Midbrain (tissue), 1 donor: ENCODE data around the gene COPG2.
"Not testable (repeated sequence)": the region's sequence is repeated elsewhere in the genome, so short reads cannot be mapped to it uniquely, and the experiment has no call there.

Source experiments
- DNase-seq: peaks from one replicate; lab custom pipeline; 2025; lab: John Stamatoyannopoulos, UW

The COPG2 gene

DNA sequence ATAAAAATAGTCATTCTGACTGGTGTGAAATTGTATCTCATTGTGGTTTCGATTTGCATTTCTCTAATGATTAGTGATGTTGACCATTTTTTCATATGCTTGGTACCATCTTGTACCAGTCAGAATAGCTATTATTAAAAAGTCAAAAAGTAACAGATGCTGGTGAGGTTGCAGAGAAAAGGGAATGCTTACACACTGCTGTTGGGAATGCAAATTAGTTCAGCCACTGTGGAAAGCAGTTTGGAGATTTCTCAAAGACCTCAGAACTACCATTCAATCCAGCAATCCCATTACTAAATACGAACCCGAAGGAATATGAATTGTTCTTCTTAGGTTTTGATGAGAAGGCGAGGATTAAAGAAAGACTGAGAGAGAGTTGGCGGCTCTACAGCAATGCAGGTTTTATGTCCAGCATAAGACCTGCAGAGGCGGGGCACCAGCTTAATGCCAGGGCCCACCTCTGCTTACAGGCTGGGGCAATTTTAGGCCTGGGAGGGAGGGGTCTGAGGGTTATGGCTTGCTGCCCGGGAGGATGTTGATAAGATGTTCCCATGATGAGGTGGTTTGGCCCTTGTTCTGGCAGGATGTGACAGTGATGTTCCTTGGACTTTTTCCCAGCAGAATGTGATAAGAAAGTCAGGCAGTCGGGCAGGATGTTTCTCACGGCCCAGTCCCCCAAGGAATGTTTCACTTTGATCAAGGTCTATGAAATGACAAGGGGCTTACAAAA is 102.2 kb downstream of the COPG2 start:
- DNase-seq = no peak

DNA sequence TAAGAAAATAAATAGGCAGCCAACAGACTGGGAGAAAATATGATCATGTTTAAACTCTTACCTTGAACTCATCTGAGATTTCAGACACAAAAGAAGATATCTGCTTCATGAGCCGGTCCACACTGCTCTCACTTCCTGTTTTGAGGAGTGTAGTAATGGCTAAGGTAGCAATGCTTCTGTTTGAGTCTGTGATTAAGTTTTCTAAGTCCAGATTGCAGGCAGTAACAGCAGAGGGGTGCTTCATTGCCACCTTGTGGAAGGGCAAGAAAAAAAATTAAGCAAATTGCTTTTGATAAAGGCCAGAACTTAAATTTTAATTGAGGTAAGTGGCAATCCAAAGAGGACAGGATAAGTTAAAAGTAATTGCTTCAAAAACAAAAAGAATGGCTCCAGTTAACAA is 107.6 kb downstream of the COPG2 start:
- DNase-seq = no peak

DNA sequence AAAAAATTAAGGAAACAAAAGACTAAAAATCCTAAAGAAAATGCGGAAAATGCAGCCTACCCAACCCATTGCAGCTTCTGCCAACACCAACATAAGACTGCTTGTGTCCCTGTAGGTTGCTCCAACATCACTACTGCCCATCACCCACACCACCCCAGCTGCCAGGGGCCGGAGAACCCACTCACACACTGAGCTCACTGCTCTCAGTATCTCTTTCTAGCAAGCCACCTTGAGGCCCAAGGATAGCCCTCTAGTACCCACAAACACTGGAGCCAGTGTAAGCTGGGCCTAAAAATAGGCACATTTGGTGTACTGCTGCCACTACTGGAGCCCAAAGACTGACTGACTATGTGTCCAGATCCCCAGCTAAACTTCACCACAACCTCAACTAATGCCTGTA is 109.4 kb downstream of the COPG2 start:
- DNase-seq = no peak

- no peak for DNase-seq
Measured at GRCh38 chr7:130554481-130554880, 114.1 kb downstream of the COPG2 start.

DNA sequence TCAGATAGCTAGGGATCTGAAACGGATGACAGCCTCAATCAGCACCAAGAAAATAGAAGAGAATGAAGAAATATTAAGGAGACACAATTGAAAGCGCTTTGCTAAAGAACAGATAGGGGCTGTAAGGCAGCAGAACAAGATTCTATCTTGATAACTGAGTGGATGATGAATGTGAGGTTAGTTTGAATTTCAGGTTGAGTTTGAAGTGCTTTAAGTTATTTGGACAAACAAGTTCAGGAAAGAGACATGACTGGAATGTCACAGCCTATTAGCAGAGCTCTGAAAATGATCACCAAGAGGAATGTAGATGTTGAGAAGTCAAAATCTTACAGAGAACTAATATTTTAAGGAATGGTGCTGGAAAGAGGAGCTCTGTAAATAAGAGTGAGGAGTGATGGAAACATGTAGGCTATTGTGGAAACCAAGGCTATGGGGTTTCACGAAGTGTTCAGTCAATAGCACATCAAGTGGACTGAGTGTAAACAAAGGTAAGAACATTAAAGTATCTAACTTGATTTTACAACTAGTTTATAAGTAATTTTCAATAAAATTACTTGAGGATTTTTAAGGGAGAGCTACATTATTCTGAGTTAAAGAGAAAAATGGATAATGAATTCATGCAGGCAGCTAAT is 115.0 kb downstream of the COPG2 start:
- DNase-seq = no peak

DNA sequence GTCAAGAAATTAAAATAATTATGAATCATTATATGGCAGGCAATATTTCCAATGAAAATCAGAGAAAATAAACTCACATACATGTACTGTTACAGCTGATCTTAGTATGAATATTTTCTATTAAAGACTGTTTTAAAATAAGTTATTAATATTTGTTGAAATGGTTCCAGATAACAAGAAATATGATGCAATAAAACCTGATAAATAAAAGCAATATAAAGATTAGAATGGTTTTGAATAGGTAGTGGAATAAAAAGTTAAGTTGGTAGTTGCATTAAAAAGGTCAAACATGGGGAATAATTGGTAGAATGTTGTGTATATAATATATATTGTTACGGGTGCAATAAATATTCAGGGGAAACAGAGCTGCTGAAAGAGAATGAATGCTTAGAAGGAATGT is 124.2 kb downstream of the COPG2 start:
- DNase-seq = no peak

GRCh38 chr7:130543487-130544010 is 125.0 kb downstream of the COPG2 start:
- DNase-seq = no peak

- DNase-seq = not testable (repeated sequence)
Measured at GRCh38 chr7:130542297-130542696, 126.3 kb downstream of the COPG2 start.

DNA sequence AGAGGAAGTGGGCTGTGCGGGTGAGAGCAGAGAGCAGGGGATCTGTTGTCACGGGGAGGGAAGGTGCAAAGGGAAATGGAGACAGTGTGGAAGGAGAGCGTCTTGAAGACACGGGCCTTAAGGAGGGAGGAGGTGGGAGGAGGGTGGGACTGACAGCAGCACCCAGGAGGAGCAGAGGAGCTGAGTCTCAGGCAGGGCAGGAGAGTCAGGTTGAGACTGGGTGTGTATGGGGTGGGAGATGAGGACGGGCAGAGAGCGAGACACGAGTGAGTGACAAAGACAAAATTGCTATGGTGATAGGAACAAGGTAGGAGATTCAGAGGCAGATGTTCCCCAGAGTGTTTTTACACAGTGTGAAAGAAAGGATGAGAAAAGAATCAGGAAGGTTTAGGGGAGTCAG is 127.3 kb downstream of the COPG2 start:
- not testable (repeated sequence) for DNase-seq

DNA sequence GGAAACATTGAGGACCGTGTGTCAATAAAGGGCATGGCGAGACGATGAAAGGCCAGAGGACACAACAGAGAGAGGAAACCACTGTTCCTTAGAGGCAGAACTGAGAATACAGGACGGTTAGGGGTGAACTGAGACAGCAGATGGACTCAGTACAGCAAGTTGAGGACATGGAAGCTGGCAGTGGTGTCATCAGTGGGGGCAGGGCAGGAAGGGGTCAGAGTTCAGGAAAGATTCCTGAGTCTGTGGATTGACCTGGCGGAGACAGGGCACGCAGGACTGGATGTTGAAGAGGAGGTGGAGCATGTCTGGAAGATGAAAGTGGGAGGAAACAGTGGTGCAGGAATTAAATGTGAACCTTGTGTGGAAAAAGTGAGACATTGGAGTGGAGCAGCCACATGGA is 130.7 kb downstream of the COPG2 start:
- not testable (repeated sequence) for DNase-seq

DNA sequence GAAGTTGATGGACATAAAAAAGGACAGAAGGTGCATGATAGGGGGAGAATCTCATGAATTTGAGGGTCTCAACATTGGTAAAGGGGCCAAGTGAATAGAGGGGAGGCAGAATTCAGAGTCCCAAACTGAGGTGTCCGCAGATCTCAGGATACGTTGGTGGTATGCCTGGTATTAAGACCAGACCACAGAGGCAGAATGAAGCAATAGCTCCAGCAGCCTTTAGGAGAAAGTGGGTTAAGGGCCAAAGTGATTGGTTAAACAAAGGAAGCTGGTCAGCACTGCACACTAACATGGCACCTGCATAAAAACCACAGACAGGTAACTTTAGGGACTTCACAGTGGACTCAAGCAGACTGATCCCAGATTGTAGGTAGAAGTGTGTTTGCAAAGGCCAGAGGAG is 139.1 kb downstream of the COPG2 start:
- no peak for DNase-seq

DNA sequence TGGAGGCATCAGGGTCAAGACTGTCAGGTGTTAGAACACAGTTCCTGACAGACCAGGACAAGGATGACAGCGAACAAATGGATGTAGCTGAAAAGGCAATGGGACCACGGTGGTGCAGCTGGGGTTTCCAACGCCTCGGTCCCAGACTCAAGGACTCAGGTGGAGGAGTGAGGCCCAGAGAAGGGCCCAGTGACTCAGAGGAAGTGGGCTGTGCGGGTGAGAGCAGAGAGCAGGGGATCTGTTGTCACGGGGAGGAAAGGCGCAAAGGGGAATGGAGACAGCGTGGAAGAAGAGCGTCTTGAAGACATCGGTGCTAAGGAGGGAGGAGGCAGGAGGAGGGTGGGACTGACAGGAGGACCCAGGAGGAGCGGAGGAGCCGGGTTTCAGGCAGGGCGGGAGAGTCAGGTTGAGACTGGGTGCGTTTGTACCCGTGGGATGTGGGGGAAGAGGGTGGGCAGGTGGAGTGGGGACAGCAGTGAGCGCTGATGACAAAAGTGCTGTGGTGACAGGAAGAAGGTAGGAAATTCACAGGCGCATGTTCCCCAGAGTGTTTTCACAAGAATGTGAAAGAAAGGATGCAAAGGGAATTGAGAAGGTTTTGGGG is 140.7 kb downstream of the COPG2 start:
- not testable (repeated sequence) for DNase-seq

DNA sequence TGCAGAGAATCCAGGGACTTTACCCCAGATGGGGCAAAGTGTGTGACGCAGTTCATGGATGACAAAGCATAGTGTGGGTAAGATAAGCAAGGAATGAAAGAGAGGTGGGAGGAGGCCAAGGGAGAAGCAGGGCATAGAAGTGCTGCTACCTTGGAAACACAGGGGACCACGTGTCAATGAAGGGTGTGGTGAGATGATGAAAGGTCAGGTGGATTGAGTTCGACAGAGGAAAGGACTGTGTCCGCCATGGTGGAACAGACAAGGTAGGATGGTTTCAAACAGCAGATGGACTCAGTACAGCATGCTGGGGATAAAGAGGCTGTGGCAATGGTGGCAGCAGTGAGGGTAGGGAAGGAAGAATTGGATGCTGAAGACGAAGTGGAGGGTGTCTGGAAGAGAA is 143.9 kb downstream of the COPG2 start:
- no peak for DNase-seq

DNA sequence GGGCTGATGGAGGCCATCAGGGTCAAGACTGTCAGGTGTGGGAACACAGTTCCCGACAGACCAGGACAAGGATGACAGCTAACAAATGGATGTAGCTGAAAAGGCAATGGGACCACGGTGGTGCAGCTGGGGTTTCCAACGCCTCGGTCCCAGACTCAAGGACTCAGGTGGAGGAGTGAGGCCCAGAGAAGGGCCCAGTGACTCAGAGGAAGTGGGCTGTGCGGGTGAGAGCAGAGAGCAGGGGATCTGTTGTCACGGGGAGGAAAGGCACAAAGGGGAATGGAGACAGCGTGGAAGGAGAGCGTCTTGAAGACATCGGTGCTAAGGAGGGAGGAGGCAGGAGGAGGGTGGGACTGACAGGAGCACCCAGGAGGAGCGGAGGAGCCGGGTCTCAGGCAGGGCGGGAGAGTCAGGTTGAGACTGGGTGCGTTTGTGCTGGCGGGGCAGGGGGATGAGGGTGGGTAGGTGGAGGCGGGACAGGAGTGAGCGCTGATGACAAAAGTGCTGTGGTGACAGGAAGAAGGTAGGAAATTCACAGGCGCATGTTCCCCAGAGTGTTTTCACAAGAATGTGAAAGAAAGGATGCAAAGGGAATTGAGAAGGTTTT is 144.9 kb downstream of the COPG2 start:
- DNase-seq = not testable (repeated sequence)

- DNase-seq = no peak
Measured at GRCh38 chr7:130521258-130521951, 147.1 kb downstream of the COPG2 start.

GRCh38 chr7:130515315-130516040 is 153.1 kb downstream of the COPG2 start:
- DNase-seq = no peak

- no peak for DNase-seq
Measured at GRCh38 chr7:130513447-130513846, 155.1 kb downstream of the COPG2 start.

DNA sequence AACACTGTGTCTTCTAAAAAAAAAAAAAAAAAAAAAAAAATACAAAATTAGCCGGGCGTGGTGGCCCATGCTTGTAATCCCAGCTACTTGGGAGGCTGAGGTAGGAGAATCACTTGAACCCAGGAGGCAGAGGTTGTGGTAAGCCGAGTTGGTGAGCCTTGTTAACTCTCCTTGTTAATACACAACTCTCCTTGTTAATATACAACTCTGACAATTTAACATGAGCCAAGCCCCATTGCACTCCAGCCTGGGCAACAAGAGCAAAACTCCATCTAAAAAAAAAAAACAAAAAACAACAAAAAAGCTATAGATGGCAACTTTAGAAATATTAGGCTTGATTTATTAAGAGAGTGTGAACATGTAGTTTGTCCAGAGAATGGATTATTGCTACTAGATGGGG is 156.5 kb downstream of the COPG2 start:
- DNase-seq = not testable (repeated sequence)

DNA sequence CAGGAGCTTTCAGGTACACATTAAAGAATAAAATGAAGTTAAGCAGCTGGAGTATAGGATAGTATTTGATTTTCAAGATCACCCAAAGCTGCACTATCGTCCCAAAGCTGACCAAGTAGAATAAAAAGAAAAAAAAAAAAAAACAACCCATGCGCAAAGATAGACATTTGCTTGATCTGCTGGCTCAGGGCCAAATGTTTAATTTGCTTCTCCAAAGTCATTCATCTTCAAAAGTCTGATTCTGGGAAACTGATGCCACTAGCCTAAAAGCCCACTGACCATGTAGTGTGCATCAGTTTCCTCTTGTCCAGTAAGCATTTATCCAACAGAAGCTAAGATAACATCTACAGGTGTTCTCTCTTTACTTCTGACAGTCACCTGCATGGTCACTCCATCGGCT is 162.2 kb downstream of the COPG2 start:
- no peak for DNase-seq

- no peak for DNase-seq
Measured at GRCh38 chr7:130505753-130506152, 162.8 kb downstream of the COPG2 start.

GRCh38 chr7:130500910-130501309 is 167.6 kb downstream of the COPG2 start:
- DNase-seq = no peak
